HG03025 (cell line): Measurements from ENCODE around the gene MTFR1L.

Experiments used
- ATAC-seq: cut with Tn5 transposase; IDR thresholded peaks from one replicate; pipeline ENCODE4 v1.9.1; 2021; ENCODE audit warnings: mild to moderate bottlenecking, moderate library complexity; ENCODE audit not compliant: unreplicated experiment, low FRiP score

The MTFR1L gene

DNA sequence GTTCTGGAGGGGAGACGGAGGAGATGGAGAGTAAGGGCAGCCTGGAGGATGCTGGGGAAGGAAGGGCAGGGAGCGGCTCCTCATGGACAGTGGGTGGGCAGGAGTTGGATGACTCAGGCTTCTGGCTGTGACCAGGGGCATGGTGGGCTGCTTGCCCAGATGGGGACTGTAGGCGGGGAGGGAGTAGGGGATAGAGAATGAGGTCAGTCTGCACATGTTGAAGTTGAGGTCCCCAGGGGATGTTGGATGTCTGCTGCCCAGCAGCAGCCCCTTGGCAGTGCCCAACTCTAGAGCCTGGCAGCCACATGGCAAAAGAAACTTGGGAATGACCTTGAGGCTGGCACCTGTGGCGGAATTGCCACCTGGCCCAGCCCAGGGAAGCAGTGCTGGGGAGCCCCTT is 13.3 kb upstream of the MTFR1L start:
- no peak for ATAC-seq

DNA sequence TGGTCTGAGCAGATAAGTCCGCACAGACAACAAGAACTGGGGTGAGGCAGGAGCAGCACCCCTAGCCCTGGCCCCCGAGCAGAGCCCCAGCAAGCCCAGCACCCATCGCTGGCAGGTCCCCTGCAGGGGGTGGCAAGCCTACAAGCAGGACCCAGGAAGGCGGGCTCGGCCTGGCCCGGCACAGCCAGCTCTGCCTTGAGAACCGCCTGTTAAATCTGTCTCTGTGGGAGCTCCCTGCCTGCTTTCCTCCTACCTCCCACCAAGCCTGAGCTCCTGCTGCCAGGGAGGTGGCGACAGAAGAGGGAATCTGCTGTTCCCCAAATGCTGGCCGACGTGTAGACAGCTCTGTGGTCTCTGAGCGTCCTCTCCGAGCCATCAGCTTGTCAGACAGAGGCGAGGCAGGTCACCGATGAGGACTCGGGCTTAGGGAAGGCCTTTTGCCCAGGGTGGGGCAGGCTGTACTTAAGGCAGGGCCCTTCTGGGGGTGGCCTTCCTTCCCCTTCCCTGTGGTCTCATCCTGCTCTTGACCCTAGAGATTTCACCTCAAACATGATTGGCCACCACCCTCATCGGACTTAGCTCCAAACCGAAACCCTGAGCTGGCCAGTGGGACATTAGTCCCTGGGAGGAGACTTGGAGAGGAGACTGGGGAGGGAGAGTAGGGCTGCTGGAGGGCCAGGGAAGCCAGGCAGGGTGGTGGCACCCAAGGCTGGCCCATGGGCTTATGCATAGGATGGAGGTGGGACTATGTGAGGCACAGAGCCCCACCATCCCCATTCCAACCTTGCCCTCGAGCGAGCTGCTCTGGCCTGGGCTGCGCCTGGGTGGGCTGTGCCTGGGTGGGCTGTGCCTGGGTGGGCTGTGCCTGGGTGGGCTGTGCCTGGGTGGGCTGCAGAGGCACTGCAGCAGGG is 12.0 kb upstream of the MTFR1L start:
- ATAC-seq, result no peak

DNA sequence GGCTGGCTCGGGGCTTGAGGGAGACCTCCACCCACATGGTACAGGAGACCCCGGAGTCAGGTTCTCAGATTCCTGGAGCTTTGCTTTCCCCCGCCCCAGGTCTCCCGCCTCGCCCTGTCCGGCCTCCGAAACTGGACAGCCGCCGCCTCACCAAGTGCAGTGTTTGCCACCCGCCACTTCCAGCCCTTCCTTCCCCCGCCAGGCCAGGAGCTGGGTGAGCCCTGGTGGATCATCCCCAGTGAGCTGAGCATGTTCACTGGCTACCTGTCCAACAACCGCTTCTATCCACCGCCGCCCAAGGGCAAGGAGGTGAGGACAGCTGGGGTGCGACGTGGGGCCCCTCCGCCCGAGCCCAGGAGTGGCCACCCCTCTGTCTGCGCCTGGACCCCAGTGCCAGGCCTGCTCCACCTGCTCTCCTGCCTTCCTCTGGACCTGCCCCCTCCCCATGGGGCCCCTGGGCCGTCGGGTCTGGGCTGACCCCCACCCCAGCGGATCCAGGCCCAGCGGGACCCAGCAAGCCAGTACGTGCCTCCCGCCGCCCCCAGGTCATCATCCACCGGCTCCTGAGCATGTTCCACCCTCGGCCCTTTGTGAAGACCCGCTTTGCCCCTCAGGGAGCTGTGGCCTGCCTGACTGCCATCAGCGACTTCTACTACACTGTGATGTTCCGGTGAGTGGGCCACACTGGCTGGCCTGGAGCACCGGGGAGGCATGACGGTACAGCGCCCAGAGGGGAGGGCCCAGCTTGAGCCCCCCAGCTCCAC is 11.1 kb upstream of the MTFR1L start:
- no peak for ATAC-seq

DNA sequence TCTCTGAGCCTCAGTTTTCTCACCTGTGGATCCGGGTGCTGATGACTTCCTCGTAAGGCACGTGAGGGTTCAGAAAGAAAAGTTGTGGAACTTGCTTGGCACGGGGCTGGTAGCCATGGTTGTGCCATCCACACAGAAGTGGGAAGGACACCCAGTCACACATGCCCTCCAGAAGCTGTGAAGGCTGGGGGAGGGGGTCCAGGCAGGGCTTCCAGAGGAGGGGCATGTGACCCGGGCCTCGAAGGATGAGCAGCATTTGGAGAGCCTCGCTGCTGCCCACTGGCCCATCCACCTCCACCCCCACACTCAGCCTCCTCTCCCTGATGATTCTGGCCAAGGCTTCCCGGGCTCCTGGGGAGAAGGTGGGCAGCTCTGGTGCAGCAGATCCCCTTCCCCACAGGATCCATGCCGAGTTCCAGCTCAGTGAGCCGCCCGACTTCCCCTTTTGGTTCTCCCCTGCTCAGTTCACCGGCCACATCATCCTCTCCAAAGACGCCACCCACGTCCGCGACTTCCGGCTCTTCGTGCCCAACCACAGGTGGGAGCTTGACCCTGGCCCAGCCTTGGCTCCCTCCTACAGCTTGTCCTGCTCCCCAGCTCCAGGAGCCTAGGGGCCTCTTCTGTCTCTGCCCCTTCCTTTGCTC is 10.3 kb upstream of the MTFR1L start:
- no peak for ATAC-seq

DNA sequence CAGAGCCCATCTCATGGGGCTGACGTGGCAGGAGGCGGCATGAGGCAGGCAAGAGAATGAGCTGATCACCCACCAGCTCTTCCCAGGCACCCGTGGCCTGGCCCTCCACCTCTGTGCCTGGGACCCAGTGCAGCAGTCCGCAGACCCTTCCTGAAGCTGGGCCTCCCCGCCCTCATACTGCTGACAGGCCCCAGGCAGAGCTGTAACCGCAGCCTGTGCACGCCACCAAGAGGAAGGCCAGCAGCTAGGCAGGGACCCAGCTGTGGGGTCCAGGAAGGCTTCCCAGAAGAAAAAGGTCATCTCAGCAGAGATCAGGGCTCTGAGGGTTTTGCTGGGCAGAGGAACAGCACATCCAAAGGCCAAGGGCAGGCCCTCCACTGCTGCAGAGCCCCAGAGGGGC is 9.8 kb upstream of the MTFR1L start:
- ATAC-seq, result no peak

DNA sequence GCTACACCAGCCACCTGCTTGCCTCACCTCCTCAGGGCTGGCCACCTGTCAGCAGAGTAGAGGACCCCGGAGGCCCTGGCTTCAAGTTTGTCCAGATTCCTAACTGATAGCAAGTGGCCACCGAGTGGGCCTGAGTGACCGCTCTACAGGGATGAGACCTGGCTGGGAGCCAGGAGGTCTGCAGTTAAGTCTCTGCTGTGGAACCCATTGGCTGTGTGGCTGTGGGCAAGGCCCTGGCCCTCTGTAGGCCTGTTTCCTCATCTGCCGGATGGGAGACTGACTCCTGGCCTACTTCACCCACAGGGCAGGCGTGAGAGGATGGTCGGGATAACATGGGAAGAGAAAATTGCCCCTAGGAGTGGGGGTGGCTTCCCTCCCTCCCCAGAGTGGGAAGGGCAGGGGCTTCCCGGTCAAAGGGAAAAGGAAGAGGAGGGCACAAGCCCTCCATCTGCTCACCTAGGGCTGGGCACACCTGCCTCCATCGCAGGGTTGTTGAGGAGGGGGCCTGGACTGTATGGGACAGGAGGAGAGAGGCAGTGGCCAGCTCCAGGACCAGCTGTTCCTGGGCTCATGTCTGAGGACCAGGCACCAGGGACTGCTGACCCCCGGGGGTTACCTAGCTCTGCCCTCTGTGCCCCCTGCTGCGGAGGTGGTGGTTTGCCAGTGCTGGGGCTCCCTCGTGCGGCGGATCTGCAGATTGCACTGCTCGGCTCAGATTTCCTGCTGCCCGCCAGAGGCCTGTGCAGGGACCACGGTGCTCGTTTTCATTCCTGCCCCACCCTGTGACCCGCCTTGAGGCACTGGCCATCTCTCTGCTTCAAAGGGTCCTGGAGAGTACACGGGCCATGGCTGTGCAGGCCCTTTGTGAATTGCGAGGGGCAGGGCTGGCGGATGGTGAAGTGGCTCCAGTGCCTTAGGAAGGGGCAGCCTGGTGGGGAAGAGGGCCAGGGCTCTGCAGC is 9.1 kb upstream of the MTFR1L start:
- ATAC-seq, result no peak

DNA sequence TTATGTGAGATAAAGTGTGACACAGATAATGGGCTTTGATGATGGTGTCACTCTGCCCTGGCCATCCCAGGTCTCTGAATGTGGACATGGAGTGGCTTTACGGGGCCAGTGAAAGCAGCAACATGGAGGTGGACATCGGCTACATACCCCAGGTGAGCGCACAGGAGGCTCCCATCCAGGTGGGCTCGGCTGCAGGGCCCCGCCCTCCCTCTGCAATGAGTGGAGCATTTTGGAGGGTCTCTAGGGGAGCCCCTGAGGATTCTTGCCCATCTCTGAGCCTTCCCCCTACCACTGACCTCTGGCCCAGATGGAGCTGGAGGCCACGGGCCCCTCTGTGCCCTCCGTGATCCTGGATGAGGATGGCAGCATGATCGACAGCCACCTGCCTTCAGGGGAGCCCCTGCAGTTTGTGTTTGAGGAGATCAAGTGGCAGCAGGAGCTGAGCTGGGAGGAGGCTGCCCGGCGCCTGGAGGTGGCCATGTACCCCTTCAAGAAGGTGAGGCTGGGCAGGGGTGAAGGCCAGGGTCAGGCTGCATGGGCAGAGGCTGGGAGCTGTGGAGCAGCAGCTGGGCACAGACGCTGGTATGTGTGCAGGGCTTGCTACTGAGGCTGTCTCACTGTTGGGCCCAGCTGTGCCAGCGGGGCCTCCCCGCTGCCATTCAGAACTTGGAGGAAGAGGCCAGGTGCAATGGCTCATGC is 8.2 kb upstream of the MTFR1L start:
- ATAC-seq, result no peak

DNA sequence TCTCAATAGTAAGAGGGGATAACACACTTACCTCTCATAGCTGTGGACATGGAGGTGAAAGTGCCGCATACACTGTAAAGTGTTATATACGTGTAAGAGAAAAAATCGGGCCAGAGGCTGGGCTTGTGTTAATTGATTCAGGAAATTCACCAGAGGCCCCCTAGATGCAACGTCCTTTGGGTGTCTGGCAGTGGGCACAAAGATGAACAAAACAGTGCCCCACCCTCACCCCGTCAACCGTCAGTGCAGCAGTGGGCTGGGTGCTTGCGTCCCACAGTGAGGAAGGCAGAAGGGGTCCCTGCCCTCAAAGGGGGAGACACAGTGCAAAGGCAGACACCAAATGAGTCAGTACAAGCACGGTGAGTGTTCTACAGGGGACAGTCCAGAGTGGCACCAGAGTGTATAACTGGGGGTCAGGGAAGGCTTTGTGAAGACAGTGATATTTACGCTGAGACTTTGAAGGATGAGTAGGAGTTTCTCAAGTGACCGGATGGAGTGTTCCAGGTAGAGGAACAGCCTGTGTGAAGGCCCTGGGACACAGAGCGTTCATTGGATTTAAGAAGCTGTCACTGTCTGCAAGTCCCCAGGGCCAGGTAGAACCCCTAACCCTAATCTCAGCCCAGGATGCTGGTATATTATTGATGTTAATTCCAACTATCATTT is 6.6 kb upstream of the MTFR1L start:
- ATAC-seq, result no peak

DNA sequence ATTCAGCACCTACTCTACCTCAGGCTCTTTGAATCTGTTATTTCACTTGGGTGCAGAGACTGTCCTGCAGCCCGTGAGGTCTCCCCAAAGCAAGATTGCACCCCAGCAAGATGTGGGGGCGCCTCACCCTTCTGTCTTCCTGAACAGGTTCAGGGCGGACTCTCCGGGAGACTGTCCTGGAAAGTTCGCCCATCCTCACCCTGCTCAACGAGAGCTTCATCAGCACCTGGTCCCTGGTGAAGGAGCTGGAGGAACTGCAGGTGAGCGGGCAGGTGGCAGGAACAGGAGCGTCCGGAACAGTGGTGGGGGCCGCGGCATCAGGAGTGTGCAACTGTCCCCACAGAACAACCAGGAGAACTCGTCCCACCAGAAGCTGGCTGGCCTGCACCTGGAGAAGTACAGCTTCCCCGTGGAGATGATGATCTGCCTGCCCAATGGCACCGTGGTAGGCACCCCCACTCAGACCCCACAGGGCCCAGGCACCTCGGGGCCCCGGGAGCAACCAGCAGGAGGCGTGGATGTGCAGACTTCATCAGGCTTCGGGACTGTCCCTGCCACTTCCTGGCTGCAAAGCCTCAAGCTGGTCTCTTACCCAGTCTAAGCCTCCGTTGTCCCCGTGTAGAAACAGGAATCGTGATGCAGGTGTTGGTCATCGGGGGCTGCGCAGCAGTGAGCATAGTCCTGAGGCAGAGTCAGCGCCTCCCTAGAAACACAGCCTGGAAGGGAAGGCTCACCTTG is 5.9 kb upstream of the MTFR1L start:
- ATAC-seq, result no peak

DNA sequence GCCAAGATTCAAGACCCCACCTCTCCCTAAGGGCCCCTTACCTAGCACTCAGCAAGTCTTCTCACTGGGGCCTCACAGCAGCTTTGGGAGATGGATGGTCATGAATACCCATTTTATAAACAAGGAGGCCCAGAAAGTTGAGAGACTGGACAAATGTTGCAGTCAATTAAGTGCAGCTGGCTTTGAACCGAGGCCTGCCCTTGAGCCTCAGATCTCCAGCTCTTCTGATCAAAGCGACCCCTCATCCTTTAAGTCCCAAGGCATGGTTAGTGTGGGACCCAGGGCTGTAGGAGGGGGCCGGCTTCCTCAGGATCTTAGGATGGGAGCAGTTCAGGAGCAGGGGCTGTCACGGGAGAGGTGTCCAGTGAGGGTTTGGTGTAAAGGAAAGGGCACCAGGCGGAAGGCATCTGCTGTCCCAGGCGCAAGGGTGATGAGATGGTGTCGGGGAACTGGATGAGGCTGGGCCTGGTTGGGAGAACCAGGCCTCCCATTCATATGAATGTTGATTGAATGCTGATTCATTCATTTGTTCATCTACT is 5.1 kb upstream of the MTFR1L start:
- no peak for ATAC-seq

DNA sequence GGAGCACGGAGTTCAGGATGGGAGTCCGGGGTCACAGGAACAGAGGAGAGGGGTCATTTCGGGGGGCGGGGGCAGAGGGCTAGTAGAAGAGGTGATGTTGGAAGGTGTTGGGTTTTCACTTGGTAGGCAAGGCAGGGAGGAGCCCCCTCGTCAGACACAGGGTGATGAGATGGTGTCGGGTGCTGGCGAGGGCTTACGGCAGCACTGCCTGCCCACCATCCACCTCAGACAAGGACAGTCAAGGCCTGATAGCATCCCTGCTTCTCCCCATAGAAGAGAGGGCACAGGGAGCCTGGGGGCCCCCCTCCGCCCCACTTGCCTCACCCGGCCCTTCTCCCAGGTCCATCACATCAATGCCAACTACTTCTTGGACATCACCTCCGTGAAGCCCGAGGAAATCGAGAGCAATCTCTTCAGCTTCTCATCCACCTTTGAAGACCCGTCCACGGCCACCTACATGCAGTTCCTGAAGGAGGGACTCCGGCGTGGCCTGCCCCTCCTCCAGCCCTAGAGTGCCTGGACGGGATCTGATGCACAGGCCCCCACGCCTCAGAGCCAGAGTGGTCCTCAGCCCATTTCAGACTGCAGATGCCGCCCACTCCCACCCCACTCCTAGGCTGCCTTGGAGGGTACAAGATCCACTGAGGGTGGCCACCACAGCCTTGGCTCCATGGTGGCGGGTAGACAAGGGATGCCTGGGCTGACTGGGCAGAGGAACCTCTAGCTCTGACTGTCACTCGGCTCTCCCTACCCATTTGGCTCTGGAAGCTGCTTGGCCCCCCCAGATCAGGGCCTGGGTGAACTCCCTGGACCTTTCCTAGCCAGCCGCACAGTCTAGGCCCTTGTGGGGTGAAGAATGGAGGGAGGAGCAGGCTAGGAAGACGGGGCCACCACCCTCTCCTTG is 4.3 kb upstream of the MTFR1L start:
- ATAC-seq, result no peak

DNA sequence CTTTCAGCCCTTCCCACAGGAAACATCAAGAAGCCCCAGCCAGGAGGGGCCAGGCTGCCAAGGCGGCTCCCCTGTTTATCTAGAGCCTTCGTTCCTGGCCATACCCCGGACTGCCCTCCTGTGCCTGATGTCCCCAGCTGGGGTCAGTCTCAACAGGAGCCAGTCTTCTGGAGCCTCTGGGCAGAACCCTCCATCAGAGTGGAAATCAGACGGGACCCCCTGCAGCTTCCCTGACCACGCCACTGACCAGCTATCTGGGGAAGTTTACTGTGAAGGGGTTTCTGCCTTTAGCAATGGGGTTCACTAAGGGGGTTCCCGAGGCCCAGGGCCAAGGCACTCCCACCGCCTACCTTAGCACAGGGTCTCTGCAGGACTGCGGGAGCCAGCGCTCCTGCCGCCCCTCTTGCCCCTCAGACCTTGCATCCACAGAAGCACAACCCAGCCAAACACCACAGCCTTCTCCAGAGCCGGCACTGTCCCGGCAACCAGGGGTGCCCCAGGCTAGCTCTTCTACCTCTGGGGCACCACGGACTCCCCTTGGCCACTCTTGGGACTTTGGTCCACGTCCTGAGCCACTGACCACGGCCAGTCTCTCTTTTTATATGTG is 3.5 kb upstream of the MTFR1L start:
- no peak for ATAC-seq

DNA sequence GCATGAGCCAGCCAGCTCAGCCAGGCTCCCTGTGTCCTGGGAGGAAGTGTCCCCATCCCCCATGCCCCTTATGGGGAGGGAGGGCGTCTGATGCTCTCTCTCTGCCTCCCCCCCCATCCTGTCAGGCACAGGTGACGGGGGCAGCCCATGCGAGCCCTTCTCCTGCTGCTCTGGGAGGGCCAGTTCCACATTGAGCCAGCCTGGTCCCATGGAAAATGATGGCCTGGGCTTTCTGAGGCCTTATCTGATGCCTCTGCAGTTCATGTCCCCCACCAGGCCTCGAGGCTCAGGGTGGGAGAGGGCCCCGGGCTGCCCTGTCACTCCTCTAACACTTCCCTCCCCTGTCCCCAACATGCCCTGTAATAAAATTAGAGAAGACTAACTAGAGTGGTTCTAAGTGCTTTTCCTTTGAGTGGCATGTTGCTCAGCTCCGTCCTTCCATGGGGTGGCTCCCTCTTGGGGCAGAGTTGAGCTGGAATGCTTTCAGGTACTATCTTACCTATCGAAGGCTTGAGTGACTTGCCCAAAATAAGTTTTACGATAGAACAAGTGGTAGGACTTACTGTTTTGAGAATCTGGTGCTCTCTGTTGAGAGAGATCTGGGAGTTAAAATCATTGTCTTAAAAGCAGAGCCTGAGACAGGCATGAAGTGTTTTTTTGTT is 1.8 kb upstream of the MTFR1L start:
- no peak for ATAC-seq

DNA sequence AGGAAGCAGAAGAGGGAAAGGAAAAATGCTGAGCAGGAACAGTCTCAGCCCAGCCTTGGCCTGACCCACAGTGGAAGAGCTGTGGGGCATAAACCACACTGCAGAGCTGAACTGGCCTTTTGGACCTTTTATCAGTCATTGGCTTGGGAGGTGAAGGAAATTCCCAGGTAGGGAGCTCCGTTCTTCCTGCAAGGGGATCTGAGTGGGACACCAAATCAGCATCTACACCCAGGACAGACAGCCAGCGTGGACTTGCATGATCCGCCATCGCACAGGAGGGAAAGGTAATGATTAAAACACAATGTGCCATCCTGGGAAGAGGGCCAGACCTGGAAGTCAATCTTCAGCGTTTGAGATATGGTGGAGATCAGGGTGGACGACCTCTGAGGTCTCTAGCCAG is 1.2 kb upstream of the MTFR1L start:
- ATAC-seq, result no peak

DNA sequence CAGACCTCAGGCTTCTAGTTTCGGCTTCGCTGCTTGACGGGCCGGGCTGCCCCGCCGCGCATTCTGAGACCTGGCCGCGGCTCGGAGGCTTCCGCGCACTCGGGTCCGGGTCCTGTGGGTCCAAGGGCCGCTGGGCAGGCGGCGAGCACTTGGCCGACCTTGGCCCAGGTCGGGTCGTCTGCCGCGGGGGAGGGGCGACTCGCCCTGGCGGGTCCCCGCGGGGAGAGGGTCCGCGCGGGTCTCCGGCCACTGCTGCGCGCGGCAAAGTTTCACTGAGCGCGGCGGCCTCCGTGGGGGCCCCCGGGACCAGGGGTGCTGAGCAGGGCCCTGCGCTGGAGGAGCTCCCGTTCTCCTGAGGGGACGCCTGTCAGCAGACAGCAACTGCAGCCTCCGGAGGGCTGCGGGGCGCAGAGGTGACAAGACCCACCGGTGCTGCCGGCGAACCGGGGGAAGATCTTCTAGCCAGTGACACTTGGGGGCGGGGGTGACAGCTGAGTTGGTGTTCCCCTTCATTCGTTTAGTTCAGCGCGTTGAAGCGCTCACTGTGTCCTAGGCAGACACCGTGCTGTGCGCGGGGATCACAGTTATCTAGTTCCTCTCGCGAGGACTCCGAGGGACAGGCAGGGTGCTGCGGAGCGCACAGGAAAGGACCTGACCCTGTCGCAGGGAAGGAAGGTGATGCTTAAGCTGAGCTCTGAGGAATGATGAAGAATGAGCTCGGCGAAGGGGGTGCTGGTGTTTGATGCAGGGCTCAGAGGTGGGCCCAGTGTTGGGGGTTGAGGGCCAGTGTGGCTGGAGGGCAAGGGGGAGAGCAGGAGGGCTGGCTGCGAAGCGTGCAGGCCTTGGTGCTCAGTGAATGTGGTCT is 725 bp downstream of the MTFR1L start:
- peak; percentile 24 for ATAC-seq
